RWPE2 (cell line): ENCODE results near the gene PTPRN2.

Source experiments
- ATAC-seq: fragments of 200-7000 bp; cut with Tn5 transposase; 3 replicates; pipeline ENCODE4 v1.9.1; 2021; ENCODE audit warnings: low read depth
- DNase-seq: peaks from one replicate; pipeline ENCODE4 v3.0.0-alpha.2; 2020; ENCODE audit warnings: low spot score
- H3K27ac ChIP-seq: fragments of 450-650 bp; 2 replicates; pipeline ENCODE4 v1.5.1; 2017; ENCODE audit warnings: mild to moderate bottlenecking; ENCODE audit not compliant: poor library complexity, severe bottlenecking
- H3K27me3 ChIP-seq: fragments of 250-450 bp; sonication (Bioruptor Pico); 2 replicates; pipeline ENCODE4 v1.5.1; 2021; ENCODE audit warnings: mild to moderate bottlenecking, moderate library complexity; ENCODE audit not compliant: insufficient read depth, poor library complexity, severe bottlenecking
- H3K36me3 ChIP-seq: fragments of 250-450 bp; sonication (Bioruptor Pico); 2 replicates; pipeline ENCODE4 v1.5.1; 2020; ENCODE audit warnings: low read depth, mild to moderate bottlenecking, moderate library complexity
- H3K4me1 ChIP-seq: fragments of 250-450 bp; sonication (Bioruptor Pico); 2 replicates; pipeline ENCODE4 v1.5.1; 2021; ENCODE audit warnings: mild to moderate bottlenecking, moderate library complexity; ENCODE audit not compliant: insufficient read depth, poor library complexity, severe bottlenecking
- H3K4me3 ChIP-seq: fragments of 250-450 bp; sonication (Bioruptor Pico); 2 replicates; pipeline ENCODE4 v1.5.1; 2021; ENCODE audit warnings: mild to moderate bottlenecking, moderate library complexity; ENCODE audit not compliant: severe bottlenecking
- H3K9me3 ChIP-seq: fragments of 250-450 bp; sonication (Bioruptor Pico); 2 replicates; pipeline ENCODE4 v1.5.1; 2021; ENCODE audit warnings: mild to moderate bottlenecking, moderate library complexity; ENCODE audit not compliant: severe bottlenecking
- CTCF ChIP-seq: fragments of 450-650 bp; IDR thresholded peaks from one replicate; pipeline ENCODE4 v1.5.1; 2017; ENCODE audit warnings: mild to moderate bottlenecking, moderate library complexity; ENCODE audit not compliant: poor library complexity, severe bottlenecking

The PTPRN2 gene

DNA sequence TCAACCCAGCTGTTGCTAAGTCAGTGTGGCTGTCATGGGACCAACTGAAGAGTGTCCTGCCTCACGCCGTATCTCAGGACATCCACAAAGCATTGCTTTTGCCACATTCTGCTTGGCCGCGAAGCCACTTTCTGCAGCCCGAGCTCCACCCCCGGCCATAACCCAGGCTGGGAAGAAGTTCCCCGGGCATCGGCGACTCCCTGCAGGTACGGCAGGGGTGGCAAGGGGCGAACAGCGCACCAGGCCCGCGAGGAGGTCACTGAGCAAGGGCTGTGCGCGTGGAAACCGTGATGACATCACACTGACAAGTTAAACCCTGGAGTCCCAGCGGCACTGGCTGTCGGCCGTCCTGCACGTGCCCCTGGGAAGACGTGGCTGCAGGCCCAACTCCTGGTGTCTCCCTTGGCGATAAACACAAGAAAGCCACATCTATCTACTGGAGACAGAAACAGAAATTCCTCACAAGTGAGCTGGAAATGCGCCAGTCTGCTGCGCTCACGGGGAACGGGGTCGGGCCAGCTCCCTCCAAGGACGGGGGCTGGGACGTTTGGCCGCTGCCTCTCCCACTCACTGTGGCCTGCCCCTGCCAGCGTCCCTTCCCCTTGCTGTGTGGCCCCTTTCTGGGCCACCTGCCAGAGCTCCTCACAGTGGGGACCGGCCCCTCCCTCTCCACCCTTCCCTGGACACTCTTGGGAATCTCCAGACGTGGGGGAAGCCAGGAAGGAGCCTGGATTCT is 924.5 kb downstream of the PTPRN2 start:
- H3K27ac ChIP-seq = no peak overlapping the region
- no peaks in the 10 kb centered on the region for H3K9me3 ChIP-seq
- H3K4me3 ChIP-seq = no peak overlapping the region
- H3K4me1 ChIP-seq = no peaks in the 10 kb centered on the region
- TF ChIP-seq CTCF = no peak
- no peak for ATAC-seq
- H3K27me3 ChIP-seq = no peaks in the 10 kb centered on the region
- H3K36me3 ChIP-seq = no peaks in the 10 kb centered on the region
- no peak for DNase-seq

GRCh38 chr7:157662110-157662791 is 925.4 kb downstream of the PTPRN2 start:
- no peak for ATAC-seq

GRCh38 chr7:157661611-157661975 is 926.0 kb downstream of the PTPRN2 start:
- H3K27ac ChIP-seq = no peak overlapping the region
- H3K4me1 ChIP-seq = no peaks in the 10 kb centered on the region
- DNase-seq (no peak), ATAC-seq (no peak)
- no peak for TF ChIP-seq CTCF
- no peaks in the 10 kb centered on the region for H3K36me3 ChIP-seq
- no peaks in the 10 kb centered on the region for H3K9me3 ChIP-seq
- H3K27me3 ChIP-seq = no peaks in the 10 kb centered on the region
- no peak overlapping the region for H3K4me3 ChIP-seq

More at GRCh38 chr7:157662110-157662791, 925.4 kb downstream of the PTPRN2 start:
- Histone ChIP-seq H3K9me3 (no peaks in the 10 kb centered on the region), H3K27ac (no peak overlapping the region), H3K4me1 (no peaks in the 10 kb centered on the region), H3K36me3 (no peaks in the 10 kb centered on the region), H3K27me3 (no peaks in the 10 kb centered on the region), H3K4me3 (no peak overlapping the region)
- no peak for DNase-seq
- no peak for TF ChIP-seq CTCF

DNA sequence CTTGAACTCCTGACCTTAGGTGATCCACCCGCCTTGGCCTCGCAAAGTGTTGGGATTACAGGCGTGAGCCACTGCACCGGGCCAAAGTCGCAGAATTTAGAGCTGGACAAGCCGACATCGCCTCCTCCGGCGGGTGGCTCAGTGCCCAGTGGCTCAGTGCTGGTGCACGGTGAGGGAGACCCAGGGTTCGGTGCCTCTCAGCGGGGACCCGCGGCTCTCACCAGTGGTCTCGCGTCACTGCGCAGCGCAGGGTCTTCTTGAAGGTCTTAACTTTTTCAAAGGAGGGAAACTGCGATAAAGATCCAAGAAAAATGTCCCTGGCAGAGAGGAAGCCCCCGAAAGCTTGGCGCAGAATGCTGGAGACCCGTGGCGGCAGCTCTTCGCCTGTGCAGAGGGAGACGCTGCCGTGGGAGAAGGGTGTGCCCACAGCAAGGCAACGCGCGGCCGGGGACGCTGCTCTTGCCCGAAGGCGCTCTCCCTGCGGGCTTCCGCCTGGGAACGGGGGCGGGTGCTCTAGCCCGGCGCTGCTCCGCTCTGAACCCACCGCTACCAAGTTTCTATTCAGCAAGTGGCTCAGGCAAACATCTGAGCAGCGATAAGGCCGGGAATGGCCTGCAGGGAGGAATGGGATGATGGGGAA is 926.5 kb downstream of the PTPRN2 start:
- no peak for ATAC-seq
- no peaks in the 10 kb centered on the region for H3K36me3 ChIP-seq
- no peaks in the 10 kb centered on the region for H3K27me3 ChIP-seq
- no peak overlapping the region for H3K4me3 ChIP-seq
- H3K27ac ChIP-seq = no peak overlapping the region
- no peak for DNase-seq
- peaks cover 3% of the 10 kb centered on the region for H3K9me3 ChIP-seq
- TF ChIP-seq CTCF = no peak
- H3K4me1 ChIP-seq = no peaks in the 10 kb centered on the region
